Natural killer cell (primary cell): ENCODE measurements around the gene C1QTNF9. TPM values are rescaled to one million over a fixed set of nuclear protein-coding genes. Genes with fewer than 3 reads are reported as not detected.
A peak's percentile ranks its signal among the peaks of the same experiment; 100 is the strongest.

Experiments used
- ATAC-seq, 3 donors: fragments of 150-1000 bp in 2 of 3; fragments of 200-7000 bp in 1 of 3; cut with Tn5 transposase; 1 replicate in 1 of 3; 2 replicates in 2 of 3; pipeline ENCODE4 v1.10.0; 2021; ENCODE audit warnings: mild to moderate bottlenecking in 2 of 3, moderate library complexity in 2 of 3
- DNase-seq, 2 donors: peaks; one replicate each; pipeline versions ENCODE4 v3.0.0 to v3.0.0-alpha.2; 2013 to 2021; ENCODE audit warnings: mixed read lengths in 1 of 2
- H3K27ac ChIP-seq: one replicate; pipeline ENCODE4 v1.5.1; 2013; ENCODE audit warnings: mild to moderate bottlenecking, low read length
- H3K27me3 ChIP-seq: one replicate; pipeline ENCODE4 v1.6.1; 2013; ENCODE audit warnings: low read length; ENCODE audit not compliant: control insufficient read depth, insufficient read depth
- H3K36me3 ChIP-seq: one replicate; pipeline ENCODE4 v1.6.1; 2013; ENCODE audit warnings: low read length; ENCODE audit not compliant: control insufficient read depth, insufficient read depth
- H3K4me1 ChIP-seq: one replicate; pipeline ENCODE4 v1.6.1; 2013; ENCODE audit warnings: low read length; ENCODE audit not compliant: control insufficient read depth, insufficient read depth
- H3K4me3 ChIP-seq: one replicate; pipeline ENCODE4 v1.5.1; 2013; ENCODE audit warnings: low read length
- H3K9me3 ChIP-seq: one replicate; pipeline ENCODE4 v1.6.1; 2013; ENCODE audit warnings: low read length; ENCODE audit not compliant: control insufficient read depth, insufficient read depth
- H3K27ac Mint-ChIP-seq, 2 donors: one replicate each; pipeline ENCODE4 v1.8.0; 2022; ENCODE audit warnings: mild to moderate bottlenecking in 2 of 2, mixed read lengths in 2 of 2, moderate library complexity in 1 of 2
- H3K27me3 Mint-ChIP-seq, 2 donors: one replicate each; pipeline ENCODE4 v1.8.0; 2022; ENCODE audit warnings: low read depth in 2 of 2, mixed read lengths in 2 of 2
- H3K36me3 Mint-ChIP-seq: one replicate; pipeline ENCODE4 v1.8.0; 2022; ENCODE audit warnings: mixed read lengths
- H3K4me1 Mint-ChIP-seq, 2 donors: one replicate each; pipeline ENCODE4 v1.8.0; 2022; ENCODE audit warnings: mixed read lengths in 2 of 2
- H3K4me3 Mint-ChIP-seq: one replicate; pipeline ENCODE4 v1.8.0; 2022; ENCODE audit warnings: mild to moderate bottlenecking, moderate library complexity, mixed read lengths
- H3K9me3 Mint-ChIP-seq, 2 donors: one replicate each; pipeline ENCODE4 v1.8.0; 2022; ENCODE audit warnings: mixed read lengths in 2 of 2
- WGBS: methylation state at CpG from one replicate; pipeline ENCODE4 v1.1.7; 2013; ENCODE audit warnings: missing lambda C conversion rate; ENCODE audit not compliant: insufficient coverage; 5-methylcytosine and 5-hydroxymethylcytosine counted together
- intact Hi-C: fragments of 100-400 bp; cut with micrococcal nuclease; formaldehyde crosslinking; loops from one replicate; pipeline ENCODE4 v1.14.2; 2022
- total RNA-seq, 4 donors: library from RNA; stranded (reverse); fragments of 120-200 nt in 1 of 4; gene quantifications; one replicate each; pipeline versions ENCODE4 v1.2.3 to v1.2.4, GENCODE V29; 2013 to 2022
- TF ChIP-seq, protein P1 (sequence below): fragments of 200-600 bp; IDR thresholded peaks from one replicate; pipeline ENCODE4 v1.8.0; 2022; ENCODE audit warnings: antibody characterized with exemption

Gene C1QTNF9
- total RNA-seq, 3 donors from 2014 or later (not counting 1 experiment from before 2014, with no cell fraction given) = 0.25 TPM; not detected in 2

DNA sequence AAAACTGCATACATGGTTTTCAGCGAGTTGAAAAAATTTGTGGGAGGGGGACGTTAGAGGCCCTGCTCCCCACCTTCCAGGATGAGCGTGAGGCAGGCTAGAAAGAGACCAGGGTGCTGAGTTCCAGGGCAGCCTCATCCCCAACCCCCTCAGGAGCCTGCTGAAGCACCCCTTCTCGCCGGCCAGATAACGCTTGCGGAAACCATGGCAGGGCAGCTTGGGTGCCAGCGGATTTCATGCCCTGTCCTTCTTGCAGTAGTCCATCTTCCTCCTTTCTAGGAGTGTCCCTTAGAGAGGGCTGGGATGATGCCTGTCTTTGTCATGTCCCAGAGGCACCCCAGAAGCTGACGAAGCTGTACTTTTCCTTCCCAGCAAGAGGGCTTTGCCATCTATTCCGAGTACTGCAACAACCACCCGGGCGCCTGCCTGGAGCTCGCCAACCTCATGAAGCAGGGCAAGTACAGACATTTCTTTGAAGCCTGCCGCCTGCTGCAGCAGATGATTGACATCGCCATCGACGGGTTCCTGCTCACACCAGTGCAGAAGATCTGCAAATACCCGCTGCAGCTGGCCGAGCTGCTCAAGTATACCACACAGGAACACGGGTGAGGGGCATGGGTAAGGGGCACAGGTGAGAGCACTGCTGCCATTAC, 19.0 kb upstream of the C1QTNF9 start:
- ATAC-seq (no peak), DNase-seq (no peak)
- no peaks in the 10 kb centered on the region for H3K4me1 ChIP-seq
- H3K4me3 Mint-ChIP-seq = no peak overlapping the region
- H3K27me3 ChIP-seq = no peaks in the 10 kb centered on the region
- TF ChIP-seq, protein P1, sequence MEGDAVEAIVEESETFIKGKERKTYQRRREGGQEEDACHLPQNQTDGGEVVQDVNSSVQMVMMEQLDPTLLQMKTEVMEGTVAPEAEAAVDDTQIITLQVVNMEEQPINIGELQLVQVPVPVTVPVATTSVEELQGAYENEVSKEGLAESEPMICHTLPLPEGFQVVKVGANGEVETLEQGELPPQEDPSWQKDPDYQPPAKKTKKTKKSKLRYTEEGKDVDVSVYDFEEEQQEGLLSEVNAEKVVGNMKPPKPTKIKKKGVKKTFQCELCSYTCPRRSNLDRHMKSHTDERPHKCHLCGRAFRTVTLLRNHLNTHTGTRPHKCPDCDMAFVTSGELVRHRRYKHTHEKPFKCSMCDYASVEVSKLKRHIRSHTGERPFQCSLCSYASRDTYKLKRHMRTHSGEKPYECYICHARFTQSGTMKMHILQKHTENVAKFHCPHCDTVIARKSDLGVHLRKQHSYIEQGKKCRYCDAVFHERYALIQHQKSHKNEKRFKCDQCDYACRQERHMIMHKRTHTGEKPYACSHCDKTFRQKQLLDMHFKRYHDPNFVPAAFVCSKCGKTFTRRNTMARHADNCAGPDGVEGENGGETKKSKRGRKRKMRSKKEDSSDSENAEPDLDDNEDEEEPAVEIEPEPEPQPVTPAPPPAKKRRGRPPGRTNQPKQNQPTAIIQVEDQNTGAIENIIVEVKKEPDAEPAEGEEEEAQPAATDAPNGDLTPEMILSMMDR = no peak
- peaks cover 4 to 10% of the 10 kb centered on the region in 2 donors for H3K4me1 Mint-ChIP-seq
- intact Hi-C loops = no loop called here
- peaks cover 91% of the 10 kb centered on the region for H3K36me3 ChIP-seq
- no peaks in the 10 kb centered on the region for H3K27me3 Mint-ChIP-seq
- H3K27ac Mint-ChIP-seq = peak overlapping the region; percentile 78 to 82
- H3K9me3 Mint-ChIP-seq = no peaks in the 10 kb centered on the region
- H3K4me3 ChIP-seq = no peak overlapping the region
- H3K36me3 Mint-ChIP-seq = peaks cover 36% of the 10 kb centered on the region
- H3K27ac ChIP-seq = no peak overlapping the region
- no peaks in the 10 kb centered on the region for H3K9me3 ChIP-seq
- 97% methylated on average over 20 of the region's 20 CpGs for WGBS

DNA sequence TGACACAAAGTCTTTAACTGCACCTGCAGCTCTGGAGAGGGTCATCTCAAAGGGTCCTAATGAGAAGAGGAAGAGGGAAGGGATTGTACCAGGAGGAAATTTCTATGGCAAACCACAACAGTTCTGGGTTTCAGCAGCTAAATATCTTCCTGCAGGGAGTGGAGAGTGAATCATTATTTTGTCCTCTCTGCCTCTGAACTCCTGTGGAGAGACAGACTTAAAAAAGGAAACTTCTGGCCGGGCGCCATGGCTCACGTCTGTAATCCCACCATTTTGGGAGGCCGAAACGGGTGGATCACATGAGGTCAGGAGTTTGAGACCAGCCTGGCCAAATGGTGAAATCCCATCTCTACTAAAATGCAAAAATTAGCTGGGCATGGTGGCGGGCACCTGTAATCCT, 16.9 kb upstream of the C1QTNF9 start:
- Mint-ChIP-seq H3K4me3 (no peak overlapping the region), H3K9me3 (no peaks in the 10 kb centered on the region), H3K36me3 (peaks cover 48% of the 10 kb centered on the region), H3K27me3 (no peaks in the 10 kb centered on the region), H3K4me1 (peaks cover 4 to 18% of the 10 kb centered on the region in 2 donors), H3K27ac (peak overlapping the region; percentile 71 to 74)
- DNase-seq = no peak
- TF ChIP-seq, protein P1 = no peak
- Histone ChIP-seq H3K27ac (no peak overlapping the region), H3K36me3 (peaks cover 94% of the 10 kb centered on the region), H3K4me3 (no peak overlapping the region), H3K27me3 (no peaks in the 10 kb centered on the region), H3K9me3 (no peaks in the 10 kb centered on the region), H3K4me1 (no peaks in the 10 kb centered on the region)
- 98% methylated on average over 6 of the region's 6 CpGs for WGBS
- intact Hi-C loops = no loop called here
- no peak for ATAC-seq

DNA sequence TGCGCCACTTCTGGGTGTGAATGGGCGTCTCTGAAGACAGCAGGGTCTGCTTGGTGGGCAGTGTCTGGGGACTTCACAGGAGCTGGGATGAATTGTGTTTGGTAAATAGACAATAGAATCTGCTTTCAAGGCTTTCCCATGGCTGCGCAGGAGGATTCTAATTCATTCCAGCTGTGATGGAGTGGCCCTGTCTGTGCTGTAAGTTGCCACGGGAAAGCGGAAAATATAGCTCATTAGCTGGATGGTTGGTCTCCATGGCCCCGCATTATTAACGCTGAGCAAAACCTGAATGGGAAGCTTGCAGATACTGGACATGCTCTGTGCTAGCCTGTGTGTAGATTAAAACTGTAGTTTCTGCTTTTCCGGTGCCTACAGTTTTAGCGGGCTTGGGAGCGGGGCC, 15.6 kb upstream of the C1QTNF9 start:
- H3K27me3 Mint-ChIP-seq = no peaks in the 10 kb centered on the region
- ATAC-seq (no peak), DNase-seq (no peak)
- H3K4me1 Mint-ChIP-seq = peaks cover 11 to 26% of the 10 kb centered on the region in 2 donors
- H3K27ac Mint-ChIP-seq = peak overlapping the region in 1 of 2 donors; percentile 61
- WGBS = 98% methylated on average over 10 of the region's 10 CpGs
- Histone ChIP-seq H3K36me3 (peaks cover 94% of the 10 kb centered on the region), H3K27me3 (no peaks in the 10 kb centered on the region), H3K27ac (no peak overlapping the region), H3K4me1 (no peaks in the 10 kb centered on the region), H3K9me3 (no peaks in the 10 kb centered on the region), H3K4me3 (no peak overlapping the region)
- H3K36me3 Mint-ChIP-seq = peaks cover 48% of the 10 kb centered on the region
- no peaks in the 10 kb centered on the region for H3K9me3 Mint-ChIP-seq
- intact Hi-C loops = no loop called here
- no peak overlapping the region for H3K4me3 Mint-ChIP-seq
- TF ChIP-seq, protein P1 = no peak
